HL-60 (cell line): Measurements from ENCODE around the gene NMRAL1.

Experiments
- GABPA ChIP-seq: IDR thresholded peaks from 2 replicates; pipeline ENCODE4 v1.6.1; 2012; ENCODE audit warnings: low read depth
- TF ChIP-seq, protein P1 (sequence below): IDR thresholded peaks from one replicate; pipeline ENCODE4 v1.5.1; 2011; ENCODE audit warnings: low read length, control low read depth, inconsistent platforms; ENCODE audit not compliant: insufficient read depth

DNA sequence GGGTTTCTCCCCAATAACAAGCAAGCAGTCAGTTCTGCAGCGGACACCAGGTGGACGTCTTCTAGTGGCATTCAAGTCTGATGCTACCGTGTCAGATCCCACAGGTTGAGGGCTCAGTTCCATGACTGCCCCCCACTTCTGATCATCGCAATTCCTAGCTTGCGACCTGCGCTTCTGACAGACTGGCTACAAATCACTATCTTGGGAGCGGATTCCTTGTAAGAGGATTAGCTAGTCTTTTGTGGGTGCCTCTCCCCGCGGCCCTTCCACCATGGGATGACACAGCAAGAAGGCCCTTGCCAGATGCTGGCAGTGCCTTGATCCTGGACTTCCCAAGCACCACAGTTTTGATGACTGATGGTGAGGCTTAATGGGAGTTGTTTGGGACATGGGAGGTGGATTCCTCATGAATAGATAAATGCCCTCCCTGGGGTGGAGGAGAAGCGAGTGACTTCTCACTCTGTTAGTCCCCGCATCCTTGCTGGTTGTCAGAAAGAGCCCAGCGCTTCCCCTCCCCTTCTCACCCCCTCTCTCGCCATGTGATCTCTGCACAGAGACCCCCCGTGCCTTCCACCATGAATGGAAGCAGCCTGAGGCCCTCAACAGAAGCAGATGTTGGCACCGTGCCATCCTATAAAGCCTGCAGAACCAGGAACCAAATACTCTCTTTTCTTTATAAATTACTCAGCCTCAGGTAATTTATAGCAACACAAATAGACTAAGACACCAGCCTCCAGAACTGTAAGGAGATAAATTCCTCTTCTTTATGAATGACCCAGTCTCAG, 45.0 kb upstream of the NMRAL1 start:
- TF ChIP-seq GABPA: no peak
- TF ChIP-seq, protein P1, sequence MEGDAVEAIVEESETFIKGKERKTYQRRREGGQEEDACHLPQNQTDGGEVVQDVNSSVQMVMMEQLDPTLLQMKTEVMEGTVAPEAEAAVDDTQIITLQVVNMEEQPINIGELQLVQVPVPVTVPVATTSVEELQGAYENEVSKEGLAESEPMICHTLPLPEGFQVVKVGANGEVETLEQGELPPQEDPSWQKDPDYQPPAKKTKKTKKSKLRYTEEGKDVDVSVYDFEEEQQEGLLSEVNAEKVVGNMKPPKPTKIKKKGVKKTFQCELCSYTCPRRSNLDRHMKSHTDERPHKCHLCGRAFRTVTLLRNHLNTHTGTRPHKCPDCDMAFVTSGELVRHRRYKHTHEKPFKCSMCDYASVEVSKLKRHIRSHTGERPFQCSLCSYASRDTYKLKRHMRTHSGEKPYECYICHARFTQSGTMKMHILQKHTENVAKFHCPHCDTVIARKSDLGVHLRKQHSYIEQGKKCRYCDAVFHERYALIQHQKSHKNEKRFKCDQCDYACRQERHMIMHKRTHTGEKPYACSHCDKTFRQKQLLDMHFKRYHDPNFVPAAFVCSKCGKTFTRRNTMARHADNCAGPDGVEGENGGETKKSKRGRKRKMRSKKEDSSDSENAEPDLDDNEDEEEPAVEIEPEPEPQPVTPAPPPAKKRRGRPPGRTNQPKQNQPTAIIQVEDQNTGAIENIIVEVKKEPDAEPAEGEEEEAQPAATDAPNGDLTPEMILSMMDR: no peak
